ENCODE measurements around the gene AK2.

Gene AK2

DNA sequence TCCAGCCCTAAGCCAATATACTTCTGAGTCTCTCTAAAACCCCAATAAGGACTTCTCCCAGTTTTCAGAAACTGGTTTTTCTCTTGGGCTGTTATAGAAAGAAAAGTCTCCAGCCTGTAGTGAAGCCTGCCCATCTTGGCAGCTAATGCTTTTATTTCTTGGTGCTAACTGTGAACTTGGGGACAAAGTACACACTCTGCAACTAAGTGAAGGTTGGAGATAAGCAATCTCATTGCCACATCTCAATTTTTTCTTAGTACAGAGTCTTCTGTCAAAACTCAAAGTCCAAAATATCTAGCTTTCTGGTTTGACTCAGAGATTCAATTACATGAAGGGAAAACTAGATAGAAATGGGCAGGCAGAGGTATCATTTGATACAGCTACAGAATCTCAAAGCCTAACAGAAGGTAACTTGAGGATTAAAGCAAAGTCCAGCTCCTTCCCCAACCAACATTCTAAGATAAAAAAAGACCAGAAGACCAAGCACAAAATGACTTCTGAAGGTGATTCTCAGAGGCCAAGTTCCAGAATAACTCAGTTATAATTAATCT is 14.0 kb downstream of the AK2 start:
- DNase-seq (ENCODE audit: low read depth), result no peak

DNA sequence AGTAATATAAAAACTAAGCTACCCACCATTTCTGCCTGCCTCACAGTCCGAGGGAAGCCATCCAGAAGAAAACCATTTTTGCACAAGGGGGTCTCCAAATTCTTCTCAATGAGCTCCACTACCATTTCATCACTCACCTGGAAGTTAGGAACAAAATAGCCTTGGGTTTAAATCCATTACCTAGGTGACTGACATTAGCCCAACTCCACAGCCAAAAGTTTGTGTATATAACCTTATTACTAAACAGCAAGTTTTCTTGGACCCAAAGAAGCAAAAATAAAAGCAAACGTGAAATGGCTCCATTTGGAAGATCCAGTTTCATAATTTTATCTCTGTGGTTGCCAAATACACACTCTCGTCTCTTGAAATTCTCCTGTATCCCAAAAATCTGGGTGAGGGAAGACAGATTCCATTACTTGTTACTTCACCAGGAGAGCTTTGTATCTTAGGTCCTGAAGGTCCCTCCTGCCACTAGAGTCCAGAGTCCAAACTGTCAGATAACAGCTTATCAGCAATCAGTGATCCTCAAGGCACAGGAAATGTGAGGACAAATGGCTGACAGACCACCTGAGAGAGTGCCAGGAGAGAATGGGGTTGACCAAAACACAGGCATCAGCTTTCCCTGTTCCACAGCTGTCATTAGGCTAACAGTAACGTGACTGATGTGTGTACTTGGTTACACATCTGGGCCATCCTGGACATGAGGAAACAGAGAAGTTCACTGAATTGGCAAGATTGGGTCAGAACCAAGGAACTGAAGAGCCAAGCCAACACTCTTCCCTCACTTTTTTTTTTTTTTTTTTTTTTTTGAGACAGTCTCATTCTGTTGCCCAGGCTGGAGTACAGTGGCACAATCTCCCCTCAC is 14.9 kb downstream of the AK2 start:
- no peak for DNase-seq (ENCODE audit: low read depth)

DNA sequence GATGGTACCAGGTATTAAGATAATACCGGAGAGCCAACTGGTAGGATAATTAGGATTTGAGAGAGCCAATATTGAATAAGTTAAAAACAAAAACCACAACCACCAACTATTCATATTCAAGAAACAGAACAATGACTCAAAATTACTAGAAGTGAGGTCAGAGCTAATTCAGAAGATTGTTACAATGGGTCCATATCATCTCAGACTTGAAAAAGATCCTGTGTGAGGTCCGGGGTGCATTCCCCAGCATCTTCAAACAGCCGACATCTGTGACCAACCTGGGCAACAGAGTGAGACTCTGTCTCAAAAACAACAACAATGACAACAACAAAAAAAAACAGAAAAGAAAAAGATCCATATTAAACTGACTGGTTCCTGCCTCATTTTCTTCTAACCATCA is 18.6 kb downstream of the AK2 start:
- no peak for DNase-seq (ENCODE audit: low read depth)

DNA sequence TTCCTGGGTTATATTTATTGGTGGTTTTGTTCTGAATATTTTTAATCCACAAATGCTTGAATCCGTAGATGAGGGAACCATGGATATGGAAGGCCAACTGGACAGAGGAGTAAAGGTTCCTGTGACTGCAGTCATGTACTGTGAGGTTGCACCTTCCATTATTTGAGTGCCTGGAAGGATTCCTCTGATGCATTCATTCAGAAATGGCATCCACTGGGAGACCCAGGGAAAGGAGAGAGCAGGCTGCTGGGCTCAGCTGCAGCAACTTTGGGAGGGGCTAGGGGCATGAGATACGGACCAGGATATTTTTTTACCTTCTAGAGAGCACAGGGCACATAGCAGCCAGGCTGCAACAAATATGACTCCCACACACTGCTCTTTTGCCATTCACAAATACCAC is 19.5 kb downstream of the AK2 start:
- no peak for DNase-seq (ENCODE audit: low read depth)

DNA sequence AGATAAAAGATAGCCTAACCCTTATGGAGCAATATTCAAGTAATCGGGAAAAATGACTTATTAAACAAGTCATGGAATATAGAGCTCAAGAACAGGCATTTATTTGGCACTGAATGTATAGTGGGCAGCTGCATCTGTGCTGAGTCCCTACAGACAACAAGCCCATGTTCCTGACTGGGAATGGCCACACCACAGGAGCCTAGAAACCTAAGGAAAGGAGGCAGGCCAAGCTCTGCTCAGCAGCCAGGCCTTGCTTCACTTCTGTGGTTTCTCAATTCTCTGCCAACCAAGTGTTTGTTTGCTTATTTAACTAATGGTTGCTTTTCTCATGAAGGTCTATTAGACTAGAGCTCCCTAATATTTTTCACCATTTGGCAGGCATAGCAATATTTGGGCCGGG is 21.5 kb downstream of the AK2 start:
- no peak for DNase-seq (ENCODE audit: low read depth)

DNA sequence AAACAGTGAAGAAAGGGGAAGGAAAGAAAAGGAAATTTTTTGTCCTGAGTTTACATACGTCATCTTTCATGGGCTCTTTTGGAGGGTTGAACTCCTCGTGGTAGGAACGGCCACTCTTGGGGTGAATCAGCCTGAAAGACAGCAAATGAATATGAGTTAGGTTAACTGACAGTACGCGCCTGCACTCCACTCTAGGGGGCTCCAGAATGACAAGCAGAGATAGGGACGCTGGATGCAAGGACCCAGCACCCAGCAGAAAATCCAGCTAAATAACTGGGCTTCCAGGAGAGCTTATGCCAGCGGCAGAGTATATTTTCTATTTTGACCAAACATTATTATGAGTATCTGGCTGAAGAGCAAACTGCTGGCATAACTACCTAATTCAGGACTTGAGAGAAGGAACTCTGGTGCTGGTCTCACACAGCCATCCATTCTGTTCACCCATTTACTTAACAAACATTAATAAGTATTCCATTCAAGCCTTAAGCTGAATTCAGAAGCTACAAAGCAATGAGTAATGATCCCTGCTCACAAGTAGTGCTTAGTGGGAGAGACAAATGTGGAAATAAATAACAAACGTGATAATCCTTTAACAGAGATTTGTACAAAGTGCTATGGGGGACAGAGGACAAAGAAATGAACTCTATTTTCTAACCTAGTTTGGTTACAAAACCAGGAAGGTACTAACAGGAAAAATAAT is 22.1 kb downstream of the AK2 start:
- DNase-seq (ENCODE audit: low read depth), result no peak

DNA sequence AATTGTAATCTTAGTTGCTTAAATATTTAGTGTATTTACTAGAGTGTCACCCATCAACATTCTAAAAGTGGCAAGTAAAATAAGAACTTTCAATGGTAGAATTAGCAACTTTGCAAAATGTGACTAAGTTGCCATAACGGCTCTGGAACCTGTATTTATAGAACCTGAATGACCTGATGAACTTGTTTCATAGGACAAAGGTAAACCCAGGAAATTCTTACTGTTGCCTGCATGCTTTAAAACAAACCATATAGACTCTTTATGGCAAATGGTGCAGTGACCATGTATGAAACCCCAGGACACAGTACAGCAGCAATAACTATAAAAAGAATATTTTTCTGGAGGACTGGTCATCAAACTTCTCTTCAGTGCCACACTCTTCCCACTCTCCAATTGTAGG is 22.9 kb downstream of the AK2 start:
- DNase-seq (ENCODE audit: low read depth), result no peak

DNA sequence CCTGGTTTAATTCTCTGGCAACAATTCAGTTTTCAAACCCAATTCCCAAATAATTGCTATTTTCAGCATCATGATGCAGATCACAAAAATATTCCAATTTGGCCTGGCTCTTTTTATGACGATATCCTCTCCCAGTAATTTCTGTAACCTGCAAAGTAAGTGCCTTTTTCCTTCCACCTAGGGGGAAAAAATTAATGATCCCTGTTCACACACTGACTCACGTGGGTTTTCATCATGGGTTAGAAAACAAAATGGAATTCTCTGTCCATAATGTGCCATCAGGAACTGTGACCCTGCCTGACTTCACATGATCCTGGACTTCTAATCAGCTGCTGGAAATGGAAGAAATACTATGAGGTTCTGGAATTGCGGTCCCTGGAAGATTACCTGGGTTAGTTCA is 24.5 kb downstream of the AK2 start:
- no peak for DNase-seq (ENCODE audit: low read depth)

DNA sequence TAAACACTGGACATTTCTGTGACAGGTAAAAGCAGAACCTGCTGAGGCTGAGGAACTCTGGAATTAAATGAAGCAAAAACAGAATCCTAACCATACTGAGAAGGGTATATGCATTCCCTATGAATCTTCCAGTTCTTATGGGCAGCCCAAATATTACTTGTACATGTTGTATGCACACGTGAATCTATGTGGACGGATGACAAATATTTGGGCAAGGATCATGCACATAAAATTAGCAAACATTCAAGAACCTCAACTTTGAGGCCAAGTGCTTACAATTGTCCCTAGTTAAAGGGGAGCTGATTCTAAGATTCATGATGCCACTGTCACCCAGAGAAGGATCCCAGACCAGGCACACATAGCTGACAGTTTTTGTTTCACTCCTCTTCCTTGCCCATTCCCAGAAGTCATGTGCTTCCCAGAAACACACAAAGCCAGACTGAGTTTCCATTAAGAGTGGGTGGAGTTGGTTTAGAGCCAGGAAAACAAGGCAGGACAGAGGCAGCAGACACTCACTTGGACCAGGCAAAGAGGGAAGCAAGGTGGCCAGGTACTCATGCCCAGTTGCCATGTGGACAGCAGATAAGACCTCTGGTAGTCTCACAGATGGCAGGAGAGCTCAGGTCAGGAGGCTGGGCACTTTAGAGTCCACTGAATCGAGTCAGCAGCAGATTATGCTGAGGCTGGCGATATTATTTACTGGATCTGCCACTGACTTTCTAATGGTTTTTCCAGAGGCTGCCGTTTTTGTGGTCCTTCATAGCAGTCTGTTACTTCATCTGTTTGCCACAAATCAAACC is 25.6 kb downstream of the AK2 start:
- no peak for DNase-seq (ENCODE audit: low read depth)

DNA sequence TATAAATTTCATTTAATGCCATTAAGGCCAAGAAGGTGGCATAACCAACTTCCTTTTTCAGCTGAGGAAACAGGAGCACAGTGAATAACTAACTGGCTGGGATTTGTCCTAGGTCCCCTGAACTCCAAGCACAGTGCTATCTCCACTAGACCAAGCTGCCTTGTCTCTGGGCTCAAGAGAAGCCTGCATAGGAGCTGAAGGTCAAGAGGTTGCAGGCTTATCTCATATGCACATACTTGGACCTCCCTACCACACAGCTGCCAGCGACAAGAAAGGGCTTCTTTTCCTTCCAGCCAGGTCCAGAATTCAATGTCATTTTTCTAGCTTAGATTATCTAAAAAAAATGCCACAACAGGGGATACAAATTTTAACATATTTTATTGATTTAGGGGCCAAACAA is 27.1 kb downstream of the AK2 start:
- no peak for DNase-seq (ENCODE audit: low read depth)

DNA sequence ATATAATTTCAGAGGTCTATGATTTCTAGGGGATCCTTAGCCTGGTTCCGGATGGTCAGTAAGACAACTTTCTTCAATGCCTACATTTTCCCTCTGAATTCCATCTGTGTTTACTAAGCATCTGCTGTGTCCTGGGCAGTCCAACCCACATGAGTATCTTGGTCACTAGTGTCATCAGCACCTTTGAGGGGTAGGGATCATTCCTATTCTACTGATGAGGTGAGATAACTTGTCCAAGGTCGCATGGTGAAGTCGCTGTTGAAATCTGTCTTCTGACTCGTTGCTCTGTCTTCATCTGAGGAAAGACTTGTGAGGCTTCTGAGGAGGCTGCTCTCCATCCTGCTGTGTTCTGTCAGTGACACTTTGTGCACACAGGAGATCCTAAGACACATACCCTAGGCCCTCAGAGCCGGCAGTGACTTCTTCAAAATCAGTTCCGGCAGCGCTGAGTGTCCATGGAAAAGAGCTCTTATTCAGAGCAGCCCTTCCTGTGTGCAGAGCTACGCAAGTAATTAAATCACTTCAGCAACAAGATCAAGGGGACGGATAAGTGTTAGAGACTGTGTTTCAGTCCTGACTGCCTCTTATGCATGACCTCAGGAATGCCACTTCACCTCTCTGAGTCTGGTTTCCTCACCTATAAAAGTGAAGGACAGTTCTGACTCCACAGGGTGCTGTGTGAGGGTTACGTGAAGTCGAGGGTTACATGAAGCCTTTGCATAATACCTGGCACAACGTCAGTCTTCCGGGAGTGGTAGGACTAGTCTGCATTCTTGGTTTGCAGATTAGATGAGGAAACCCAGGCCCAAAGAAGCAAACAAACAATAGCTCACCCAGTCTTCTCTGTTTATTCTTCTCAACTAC is 28.4 kb downstream of the AK2 start:
- DNase-seq (ENCODE audit: low read depth), result no peak

DNA sequence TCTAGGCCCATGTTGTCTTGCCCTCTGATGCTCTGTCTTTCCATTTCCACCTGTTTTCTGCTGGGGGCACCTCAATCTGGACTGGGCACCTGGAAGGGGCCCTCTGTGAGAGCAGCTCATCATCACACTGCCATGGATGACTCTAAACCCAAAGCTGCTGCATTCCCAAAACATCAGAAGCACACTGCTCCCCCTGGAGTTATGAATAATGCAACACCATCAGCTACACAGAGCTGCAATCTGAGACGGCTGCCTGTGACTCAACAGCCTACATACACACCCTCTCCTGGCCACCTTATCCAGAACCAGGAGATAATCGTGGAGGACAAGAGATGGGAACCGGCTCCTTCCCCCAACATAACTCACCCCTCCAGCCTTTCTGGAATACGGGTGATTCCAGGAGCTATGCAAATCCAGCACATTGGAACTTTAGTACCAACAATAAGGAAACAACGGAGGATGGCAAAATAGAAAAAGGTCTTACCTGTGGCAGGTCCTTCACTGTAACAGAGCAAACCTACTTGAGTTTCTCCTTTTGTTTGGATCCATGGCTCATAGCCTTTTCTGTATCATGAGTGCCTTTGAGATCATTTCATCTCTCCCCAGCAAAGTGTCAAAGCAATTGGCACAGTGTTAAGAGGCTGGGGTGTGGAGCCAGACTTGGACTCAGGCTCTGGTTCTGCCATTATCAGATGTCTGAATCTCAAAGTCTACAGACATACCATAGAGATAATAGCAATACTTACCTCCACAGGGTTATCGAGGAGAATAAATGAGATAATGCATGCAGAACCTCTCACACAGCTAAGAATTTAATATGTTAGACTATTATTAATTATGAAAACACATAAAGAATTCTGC is 29.3 kb downstream of the AK2 start:
- no peak for DNase-seq (ENCODE audit: low read depth)

DNA sequence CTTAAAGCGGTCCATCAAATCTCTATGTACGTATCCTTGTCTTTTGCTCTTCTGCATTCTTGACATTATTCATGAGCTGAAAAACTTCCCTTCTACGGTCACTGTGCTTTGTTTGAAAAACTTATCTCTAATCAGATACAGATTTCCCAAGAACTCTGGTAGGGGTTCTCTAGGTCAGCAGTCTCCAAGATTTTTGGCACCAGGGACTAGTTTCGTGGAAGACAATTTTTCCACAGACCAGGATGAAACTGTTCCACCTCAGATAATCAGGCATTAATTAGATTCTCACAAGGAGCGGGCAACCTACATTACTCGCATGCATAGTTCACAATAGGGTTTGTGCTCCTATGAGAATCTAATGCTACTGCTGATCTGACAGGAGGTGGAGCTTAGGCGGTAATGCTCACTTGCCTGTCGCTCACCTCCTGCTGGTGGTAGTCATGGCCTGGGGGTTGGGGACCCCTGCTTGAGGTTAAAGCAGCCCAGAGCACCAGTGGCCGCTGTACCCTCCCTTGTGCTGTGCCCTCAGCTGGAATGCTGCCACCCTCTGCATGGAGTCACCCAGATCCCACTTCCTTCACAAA is 30.8 kb downstream of the AK2 start:
- DNase-seq (ENCODE audit: low read depth), result no peak

DNA sequence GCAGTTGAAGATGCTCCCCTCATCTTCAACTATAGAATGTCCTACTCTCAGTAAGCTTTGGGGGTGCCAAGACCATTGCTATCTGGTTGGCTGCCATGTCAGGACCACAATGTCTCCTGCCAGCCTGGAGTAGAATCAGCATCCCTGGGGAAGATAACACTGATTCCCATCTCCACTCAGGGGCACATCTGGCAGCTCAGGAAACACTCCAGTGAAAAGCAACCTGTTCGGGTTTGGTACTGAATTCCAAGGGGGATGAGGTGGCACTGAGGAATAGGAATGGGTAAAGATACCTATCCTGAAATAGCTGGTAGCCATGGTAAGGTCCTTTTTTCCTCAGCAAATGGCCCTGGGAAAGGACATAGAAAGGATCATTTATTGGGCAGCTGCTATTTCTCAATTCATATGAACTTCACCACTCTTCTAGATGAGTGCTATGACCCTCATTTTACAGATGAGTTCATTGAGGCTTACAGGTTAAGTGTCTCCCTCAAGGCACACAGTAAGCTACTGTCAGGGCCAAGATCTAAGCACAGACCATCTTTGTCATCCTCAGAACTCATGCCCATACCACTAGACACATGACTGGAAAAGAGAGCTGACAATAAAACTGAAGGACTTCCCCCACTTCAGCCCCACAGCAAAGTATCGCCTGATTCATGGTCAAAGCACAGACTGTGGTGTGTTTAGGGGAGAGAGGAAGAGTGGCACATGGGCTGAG is 31.4 kb downstream of the AK2 start:
- no peak for DNase-seq (ENCODE audit: low read depth)

DNA sequence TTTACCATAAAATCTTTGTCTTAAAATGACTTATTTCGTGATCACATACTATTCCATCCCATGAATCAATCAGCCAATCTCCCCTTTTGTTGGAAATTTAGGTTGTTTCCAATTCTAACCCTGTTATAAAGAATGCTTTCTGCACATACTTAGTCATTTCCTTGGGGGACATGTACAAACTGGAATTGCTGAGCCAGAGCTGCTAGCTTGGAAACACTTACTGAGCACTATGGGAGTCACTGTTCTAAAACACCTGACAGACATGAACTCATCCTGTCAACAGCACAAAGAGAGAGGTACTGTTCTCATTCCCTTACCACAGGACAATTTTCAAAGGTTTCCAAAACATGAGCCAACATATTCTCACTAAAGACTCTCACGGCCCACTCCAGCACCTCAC is 32.1 kb downstream of the AK2 start:
- no peak for DNase-seq (ENCODE audit: low read depth)

DNA sequence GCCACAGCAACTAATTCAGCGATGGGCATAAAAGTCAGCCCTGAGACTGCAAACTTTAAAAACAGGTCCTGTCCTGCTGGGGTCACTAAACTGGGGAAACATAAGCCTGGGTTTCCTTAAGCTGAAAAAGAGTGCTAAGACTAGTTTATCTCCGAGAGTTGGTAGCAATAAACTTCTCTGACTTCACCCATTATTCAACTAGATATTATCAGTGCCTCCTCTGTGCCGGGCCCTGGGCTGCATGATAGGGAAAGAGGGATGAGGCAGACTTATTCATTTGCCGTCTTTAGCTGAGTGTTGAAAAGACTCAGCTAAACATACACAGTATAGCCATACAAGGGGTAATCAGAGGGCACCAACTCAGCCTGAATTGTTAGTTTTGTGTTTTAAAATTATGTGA is 33.0 kb downstream of the AK2 start:
- DNase-seq (ENCODE audit: low read depth), result no peak

DNA sequence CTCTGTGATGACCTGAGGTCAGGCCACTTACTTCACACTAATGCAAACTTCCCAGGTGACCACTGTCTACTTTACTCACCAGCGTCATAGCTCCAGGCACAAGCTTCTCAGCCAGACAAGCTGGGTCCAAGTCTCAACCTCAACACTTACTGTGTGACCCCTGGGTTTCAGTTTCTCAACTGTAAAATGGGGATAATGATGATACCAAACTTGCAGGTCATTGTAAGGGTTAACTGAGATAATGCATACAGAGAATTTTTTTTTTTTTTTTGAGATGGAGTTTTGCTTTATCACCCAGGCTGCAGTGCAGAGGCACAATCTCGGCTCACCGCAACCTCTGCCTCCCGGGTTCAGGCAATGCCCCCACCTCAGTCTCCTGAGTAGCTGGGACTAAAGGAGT is 34.7 kb downstream of the AK2 start:
- DNase-seq (ENCODE audit: low read depth), result no peak

DNA sequence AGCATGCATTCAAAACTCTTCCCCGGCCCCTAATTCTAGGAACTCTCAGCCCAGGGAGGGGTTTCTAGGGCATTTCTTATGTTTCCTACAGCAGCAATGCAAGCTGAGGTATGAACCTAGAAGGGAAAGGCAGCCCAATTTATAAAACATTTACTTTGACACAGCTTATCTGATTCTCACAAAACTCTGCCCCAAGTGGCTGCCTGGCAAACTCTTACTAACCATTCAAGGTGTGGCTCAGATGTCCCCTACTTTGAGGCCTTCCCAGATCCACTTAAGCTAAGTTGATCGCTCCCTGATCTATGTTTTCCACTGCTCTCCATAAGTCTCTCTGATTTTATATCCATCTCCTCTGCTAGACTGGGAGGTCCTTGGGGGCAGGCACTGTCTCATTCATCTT is 35.4 kb downstream of the AK2 start:
- no peak for DNase-seq (ENCODE audit: low read depth)

DNA sequence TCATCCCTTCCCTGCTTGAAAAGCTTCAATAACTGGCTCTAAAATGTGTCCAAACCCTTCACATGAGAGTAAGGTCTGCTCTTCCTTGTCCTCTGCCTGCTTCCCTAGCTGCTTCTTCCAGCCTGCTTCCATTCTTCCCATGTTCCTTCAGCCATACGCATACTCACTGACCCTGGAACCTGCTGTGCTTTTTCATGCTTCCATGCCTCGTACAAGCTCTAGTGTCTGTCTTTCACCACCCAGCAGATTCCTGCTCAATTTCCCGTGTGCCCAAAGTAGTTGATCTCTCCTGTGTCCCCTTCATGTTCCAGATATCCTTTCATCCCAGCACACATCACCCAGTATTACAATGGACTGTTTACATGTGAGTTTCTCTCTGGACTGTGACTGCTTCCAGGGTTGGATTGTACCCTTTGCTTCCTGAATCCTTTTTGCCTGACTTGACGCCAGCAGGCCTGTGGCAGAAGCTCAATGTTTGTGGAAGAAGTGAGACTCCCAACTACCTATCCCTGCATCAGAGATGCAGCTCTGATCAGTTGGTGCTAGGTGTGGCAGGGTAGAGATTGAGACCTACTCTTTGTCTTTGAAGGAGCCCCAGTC is 36.2 kb downstream of the AK2 start:
- DNase-seq (ENCODE audit: low read depth), result no peak
